Lung (tissue), 12 donors: ENCODE measurements around the gene DNHD1. TPM values are rescaled to one million over a fixed set of nuclear protein-coding genes. Genes with fewer than 3 reads are reported as not detected.

Experiments used
- ATAC-seq: fragments of 200-7000 bp; cut with Tn5 transposase; one replicate; pipeline ENCODE4 v1.9.1; 2020; ENCODE audit warnings: moderate number of reproducible peaks; ENCODE audit not compliant: insufficient read depth, low FRiP score
- DNase-seq, 3 donors: peaks; one replicate each; pipeline ENCODE4 v3.0.0-alpha.2; 2013 to 2017
- H3K27ac ChIP-seq, 2 donors: one replicate each; pipeline ENCODE4 v1.5.1; 2013; ENCODE audit warnings: mild to moderate bottlenecking in 2 of 2, moderate library complexity in 2 of 2, control low read depth in 1 of 2, inconsistent platforms in 1 of 2, low read depth in 1 of 2, low read length in 1 of 2
- H3K27me3 ChIP-seq, 3 donors: one replicate each; pipeline ENCODE4 v1.5.1; 2013; ENCODE audit warnings: low read length in 2 of 3; ENCODE audit not compliant: control insufficient read depth in 3 of 3, insufficient read depth in 3 of 3
- H3K36me3 ChIP-seq, 4 donors: one replicate each; pipeline ENCODE4 v1.5.1; 2013; ENCODE audit warnings: low read length in 4 of 4, mild to moderate bottlenecking in 1 of 4, moderate library complexity in 1 of 4; ENCODE audit not compliant: control insufficient read depth in 4 of 4, insufficient read depth in 4 of 4
- H3K4me1 ChIP-seq, 5 donors: one replicate each; pipeline ENCODE4 v1.5.1; 2013; ENCODE audit warnings: low read length in 5 of 5, mild to moderate bottlenecking in 2 of 5, moderate library complexity in 1 of 5; ENCODE audit not compliant: control insufficient read depth in 5 of 5, insufficient read depth in 5 of 5
- H3K4me3 ChIP-seq: one replicate; pipeline ENCODE4 v1.5.1; 2013; ENCODE audit warnings: mild to moderate bottlenecking, control low read depth, moderate library complexity
- H3K9ac ChIP-seq, 2 donors: one replicate each; pipeline ENCODE4 v1.5.1; 2013; ENCODE audit warnings: low read length in 2 of 2, control low read depth in 1 of 2; ENCODE audit not compliant: insufficient read depth in 1 of 2
- H3K9me3 ChIP-seq, 4 donors: one replicate each; pipeline ENCODE4 v1.5.1; 2013; ENCODE audit warnings: low read length in 3 of 4, mild to moderate bottlenecking in 1 of 4, moderate library complexity in 1 of 4; ENCODE audit not compliant: control insufficient read depth in 4 of 4, insufficient read depth in 3 of 4
- WGBS, 2 donors: extraction: QIAGEN DNeasy Blood & Tissue Kit; methylation state at CpG; one replicate each; pipeline ENCODE4 v1.1.7; 2013; 5-methylcytosine and 5-hydroxymethylcytosine counted together
- polyA plus RNA-seq, 2 donors: library from polyadenylated mRNA; stranded (reverse); fragments of 200-250 nt; gene quantifications; one replicate each; pipeline ENCODE4 v1.2.1, GENCODE V29; 2013
- total RNA-seq, 2 donors: library from RNA; depleted of rRNA in 1 of 2; stranded (reverse); fragments of >200 nt in 1 of 2; gene quantifications; one replicate each; pipeline ENCODE4 v1.2.1, GENCODE V29; 2014 to 2021
- TF ChIP-seq, protein P1 (sequence below): IDR thresholded peaks from 2 replicates; pipeline ENCODE4 v1.5.1; 2012; ENCODE audit warnings: mild to moderate bottlenecking; ENCODE audit errors: control extremely low read depth, extremely low read depth
- donor health status: control.
- donor health status: control.
- donor health status: Bipolar disorder and iron deficiency.
- donor health status: healthy.
- donor health status: DM: yes; HTN: yes; CAD: no.

The DNHD1 gene
- total and polyA plus RNA-seq, 4 donors: 4.5 to 15.6 (median 12.0) TPM

DNA sequence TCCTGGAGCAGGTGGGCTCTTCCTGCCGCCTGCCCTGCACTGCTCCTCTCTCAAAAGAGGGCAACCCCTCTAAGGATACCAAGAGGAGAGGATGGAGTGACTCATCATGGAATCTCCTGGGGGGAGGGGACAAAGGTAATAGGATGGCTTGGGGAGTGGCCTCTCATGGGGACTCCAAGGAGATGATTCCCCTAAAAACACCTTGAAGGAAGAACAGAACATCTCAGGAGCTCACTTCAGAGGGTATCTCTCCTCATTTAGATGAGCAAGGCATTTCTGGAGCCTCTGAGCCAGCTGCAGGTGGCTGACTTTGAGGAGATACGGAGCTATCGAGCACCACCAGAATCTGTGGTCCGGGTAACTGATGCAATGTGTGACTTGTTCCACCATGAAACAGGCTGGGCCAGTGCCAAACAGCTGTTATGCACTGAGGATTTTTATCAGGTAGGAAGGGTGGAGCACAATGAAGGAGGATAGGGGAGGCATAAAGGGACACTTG lies 66.1 kb downstream of the DNHD1 start:
- Histone ChIP-seq H3K36me3 (peaks cover 0 to 9% (median 0%) of the 10 kb centered on the region in 4 donors), H3K4me3 (no peak overlapping the region), H3K9ac (no peak overlapping the region), H3K27me3 (no peaks in the 10 kb centered on the region), H3K27ac (no peak overlapping the region), H3K9me3 (no peaks in the 10 kb centered on the region), H3K4me1 (peaks cover 0 to 2% (median 0%) of the 10 kb centered on the region in 5 donors)
- WGBS, 2 donors: 94 to 95% methylated on average over 4 of the region's 4 CpGs
- ATAC-seq (no peak), DNase-seq (no peak)
- TF ChIP-seq, protein P1, sequence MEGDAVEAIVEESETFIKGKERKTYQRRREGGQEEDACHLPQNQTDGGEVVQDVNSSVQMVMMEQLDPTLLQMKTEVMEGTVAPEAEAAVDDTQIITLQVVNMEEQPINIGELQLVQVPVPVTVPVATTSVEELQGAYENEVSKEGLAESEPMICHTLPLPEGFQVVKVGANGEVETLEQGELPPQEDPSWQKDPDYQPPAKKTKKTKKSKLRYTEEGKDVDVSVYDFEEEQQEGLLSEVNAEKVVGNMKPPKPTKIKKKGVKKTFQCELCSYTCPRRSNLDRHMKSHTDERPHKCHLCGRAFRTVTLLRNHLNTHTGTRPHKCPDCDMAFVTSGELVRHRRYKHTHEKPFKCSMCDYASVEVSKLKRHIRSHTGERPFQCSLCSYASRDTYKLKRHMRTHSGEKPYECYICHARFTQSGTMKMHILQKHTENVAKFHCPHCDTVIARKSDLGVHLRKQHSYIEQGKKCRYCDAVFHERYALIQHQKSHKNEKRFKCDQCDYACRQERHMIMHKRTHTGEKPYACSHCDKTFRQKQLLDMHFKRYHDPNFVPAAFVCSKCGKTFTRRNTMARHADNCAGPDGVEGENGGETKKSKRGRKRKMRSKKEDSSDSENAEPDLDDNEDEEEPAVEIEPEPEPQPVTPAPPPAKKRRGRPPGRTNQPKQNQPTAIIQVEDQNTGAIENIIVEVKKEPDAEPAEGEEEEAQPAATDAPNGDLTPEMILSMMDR: no peak

- H3K9ac ChIP-seq: no peak overlapping the region
- TF ChIP-seq, protein P1: no peak
- H3K4me3 ChIP-seq: no peak overlapping the region
- no peak overlapping the region for H3K27ac ChIP-seq
- H3K36me3 ChIP-seq: peaks cover 0 to 9% (median 0%) of the 10 kb centered on the region in 4 donors
- DNase-seq: no peak
- no peaks in the 10 kb centered on the region for H3K27me3 ChIP-seq
- H3K9me3 ChIP-seq: no peaks in the 10 kb centered on the region
- WGBS, 2 donors: 92 to 93% methylated on average over 10 of the region's 10 CpGs
- no peak for ATAC-seq
- H3K4me1 ChIP-seq: peaks cover 3 to 7% (median 5%) of the 10 kb centered on the region in 5 donors
Observed at GRCh38 chr11:6563667-6564066, 66.6 kb downstream of the DNHD1 start.

DNA sequence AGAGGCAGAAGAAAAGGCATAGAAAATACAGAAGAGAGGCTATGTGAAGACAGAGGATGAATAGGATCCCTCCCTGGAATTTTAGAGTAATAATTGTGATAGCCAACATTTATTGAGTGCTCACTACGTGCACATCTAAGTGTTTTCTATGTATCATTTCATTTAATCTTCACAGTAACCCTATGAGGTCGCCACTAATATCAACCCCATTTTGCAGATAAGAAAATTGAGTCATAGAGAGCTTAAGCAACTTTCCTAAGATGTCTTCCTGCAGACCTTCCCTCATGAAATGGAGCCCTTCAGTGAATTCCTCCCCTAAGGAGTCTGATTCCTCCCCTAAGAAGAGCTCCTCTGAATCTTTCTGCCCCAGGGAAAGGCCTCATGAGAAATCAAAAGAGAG lies 68.2 kb downstream of the DNHD1 start:
- Histone ChIP-seq H3K9ac (no peak overlapping the region), H3K9me3 (no peaks in the 10 kb centered on the region), H3K4me1 (peaks cover 4 to 11% (median 7%) of the 10 kb centered on the region in 5 donors), H3K36me3 (peaks cover 0 to 9% (median 0%) of the 10 kb centered on the region in 4 donors), H3K27ac (no peak overlapping the region), H3K27me3 (no peaks in the 10 kb centered on the region), H3K4me3 (no peak overlapping the region)
- 67 to 95% methylated on average over 2 of the region's 2 CpGs for WGBS, 2 donors
- TF ChIP-seq, protein P1: no peak
- ATAC-seq: no peak
- DNase-seq: no peak
